Mucosa of rectum (tissue), 2 donors: ENCODE results near the gene LRTM2.

ENCODE experiments used
- H3K27ac ChIP-seq, 2 donors: one replicate each; pipeline ENCODE4 v1.7.0; 2013; ENCODE audit warnings: inconsistent platforms in 2 of 2, low read depth in 2 of 2, low read length in 2 of 2
- H3K27me3 ChIP-seq, 2 donors: one replicate each; pipeline ENCODE4 v1.7.0; 2013; ENCODE audit warnings: low read length in 2 of 2; ENCODE audit not compliant: control insufficient read depth in 2 of 2, insufficient read depth in 2 of 2
- H3K36me3 ChIP-seq, 2 donors: one replicate each; pipeline ENCODE4 v1.7.0; 2013; ENCODE audit warnings: low read length in 2 of 2; ENCODE audit not compliant: control insufficient read depth in 2 of 2, insufficient read depth in 2 of 2
- H3K4me1 ChIP-seq, 2 donors: one replicate each; pipeline ENCODE4 v1.7.0; 2013; ENCODE audit warnings: low read length in 2 of 2, mild to moderate bottlenecking in 1 of 2; ENCODE audit not compliant: control insufficient read depth in 2 of 2, insufficient read depth in 2 of 2
- H3K4me3 ChIP-seq, 2 donors: one replicate each; pipeline ENCODE4 v1.7.0; 2013; ENCODE audit warnings: low read length in 2 of 2
- H3K9ac ChIP-seq, 2 donors: one replicate each; pipeline ENCODE4 v1.7.0; 2013; ENCODE audit warnings: low read length in 2 of 2, low read depth in 1 of 2, mild to moderate bottlenecking in 1 of 2
- H3K9me3 ChIP-seq, 2 donors: one replicate each; pipeline ENCODE4 v1.7.0; 2013; ENCODE audit warnings: low read length in 2 of 2; ENCODE audit not compliant: control insufficient read depth in 2 of 2
- donor health status: healthy.
- donor health status: Normal muscosa, but diverticular disease.

The LRTM2 gene

DNA sequence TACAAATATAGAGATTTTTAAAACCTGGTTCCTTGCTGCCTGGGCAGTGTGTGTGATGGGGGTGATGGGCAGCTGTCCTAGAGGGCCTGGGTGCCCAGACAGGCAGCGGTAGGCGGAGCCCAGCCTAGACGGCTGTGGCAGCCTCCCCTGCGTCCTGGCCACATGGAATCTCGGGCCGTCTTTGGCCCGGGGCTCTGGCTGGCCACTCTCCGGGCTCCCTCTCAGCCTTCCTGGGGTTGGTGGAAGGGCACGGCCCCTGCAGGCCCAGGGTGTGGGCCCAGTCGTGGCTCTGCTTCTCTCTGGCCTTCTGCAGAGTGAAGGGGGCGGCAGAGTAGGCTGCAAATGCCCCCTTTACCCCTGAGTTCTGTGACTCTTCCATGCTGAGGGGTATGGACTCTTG is 2.3 kb downstream of the LRTM2 start:
- no peak overlapping the region for H3K27ac ChIP-seq
- no peaks in the 10 kb centered on the region for H3K36me3 ChIP-seq
- H3K9me3 ChIP-seq: no peaks in the 10 kb centered on the region
- H3K9ac ChIP-seq: no peak overlapping the region
- H3K27me3 ChIP-seq: peaks cover 20 to 30% of the 10 kb centered on the region in 2 donors
- H3K4me3 ChIP-seq: no peak overlapping the region
- H3K4me1 ChIP-seq: no peaks in the 10 kb centered on the region

DNA sequence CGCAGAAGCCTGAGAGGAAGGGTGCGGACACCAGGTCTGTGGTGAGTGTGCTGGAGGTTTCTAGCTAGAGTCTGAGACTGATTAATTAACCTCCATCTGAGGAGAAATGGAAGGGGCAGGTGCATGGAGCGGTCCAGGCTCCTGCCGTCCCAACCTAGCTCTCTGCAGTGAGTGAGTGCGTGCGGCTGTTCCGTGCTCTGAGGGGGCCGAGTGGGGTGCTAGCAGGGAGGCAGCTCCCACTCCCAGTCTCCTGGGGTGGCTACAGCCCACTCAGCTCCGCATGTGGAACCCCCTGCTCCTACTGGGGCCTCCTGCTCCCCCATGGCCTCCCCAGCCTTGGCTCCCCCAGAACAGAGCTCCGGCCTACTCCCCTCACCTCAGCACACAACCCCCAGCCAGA is 2.9 kb downstream of the LRTM2 start:
- Histone ChIP-seq H3K27me3 (peaks cover 20 to 30% of the 10 kb centered on the region in 2 donors), H3K27ac (no peak overlapping the region), H3K9me3 (no peaks in the 10 kb centered on the region), H3K4me3 (no peak overlapping the region), H3K36me3 (no peaks in the 10 kb centered on the region), H3K4me1 (no peaks in the 10 kb centered on the region), H3K9ac (no peak overlapping the region)

DNA sequence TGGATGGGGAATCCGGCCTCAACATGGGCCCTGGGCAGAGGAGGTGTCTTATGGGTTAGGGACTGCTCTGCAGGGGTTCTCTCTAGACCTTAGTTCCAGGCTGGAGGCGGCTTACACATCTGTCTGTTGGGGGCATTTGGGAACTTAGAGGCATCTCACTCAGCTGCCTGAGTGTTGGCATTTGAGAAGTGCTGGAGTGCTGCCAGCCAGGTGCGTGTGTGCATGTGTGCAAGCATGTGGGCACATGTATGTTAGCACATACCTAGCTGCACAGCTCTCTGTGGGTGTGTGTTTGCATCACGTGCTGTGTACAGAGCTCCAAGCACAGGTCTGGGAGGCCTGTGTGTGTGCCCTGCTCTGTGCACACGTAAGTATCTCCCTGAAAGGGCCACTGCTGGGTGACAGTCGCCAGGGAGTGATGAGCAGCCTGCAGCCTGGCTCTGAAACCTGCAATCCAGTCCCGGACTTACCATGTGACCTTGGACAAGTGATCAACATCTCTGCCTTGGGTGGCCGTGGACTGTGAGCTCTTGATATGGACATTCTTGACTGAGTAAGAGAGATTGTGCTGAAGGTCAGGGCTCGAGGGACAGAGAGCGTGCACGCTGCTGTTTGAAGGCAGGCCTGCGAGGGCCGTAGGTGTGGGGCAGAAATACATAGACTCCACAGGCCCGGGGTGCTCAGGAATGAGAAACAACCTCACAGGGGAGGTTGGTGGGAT is 5.2 kb downstream of the LRTM2 start:
- peaks cover 10 to 15% of the 10 kb centered on the region in 2 donors for H3K27me3 ChIP-seq
- H3K27ac ChIP-seq: no peak overlapping the region
- H3K9me3 ChIP-seq: no peaks in the 10 kb centered on the region
- H3K4me3 ChIP-seq: no peak overlapping the region
- no peaks in the 10 kb centered on the region for H3K4me1 ChIP-seq
- H3K36me3 ChIP-seq: no peaks in the 10 kb centered on the region
- no peak overlapping the region for H3K9ac ChIP-seq

GRCh38 chr12:1826401-1826800 is 6.0 kb downstream of the LRTM2 start:
- H3K36me3 ChIP-seq: no peaks in the 10 kb centered on the region
- peaks cover 9 to 10% of the 10 kb centered on the region in 2 donors for H3K27me3 ChIP-seq
- H3K9me3 ChIP-seq: no peaks in the 10 kb centered on the region
- no peak overlapping the region for H3K9ac ChIP-seq
- no peaks in the 10 kb centered on the region for H3K4me1 ChIP-seq
- H3K27ac ChIP-seq: no peak overlapping the region
- no peak overlapping the region for H3K4me3 ChIP-seq

DNA sequence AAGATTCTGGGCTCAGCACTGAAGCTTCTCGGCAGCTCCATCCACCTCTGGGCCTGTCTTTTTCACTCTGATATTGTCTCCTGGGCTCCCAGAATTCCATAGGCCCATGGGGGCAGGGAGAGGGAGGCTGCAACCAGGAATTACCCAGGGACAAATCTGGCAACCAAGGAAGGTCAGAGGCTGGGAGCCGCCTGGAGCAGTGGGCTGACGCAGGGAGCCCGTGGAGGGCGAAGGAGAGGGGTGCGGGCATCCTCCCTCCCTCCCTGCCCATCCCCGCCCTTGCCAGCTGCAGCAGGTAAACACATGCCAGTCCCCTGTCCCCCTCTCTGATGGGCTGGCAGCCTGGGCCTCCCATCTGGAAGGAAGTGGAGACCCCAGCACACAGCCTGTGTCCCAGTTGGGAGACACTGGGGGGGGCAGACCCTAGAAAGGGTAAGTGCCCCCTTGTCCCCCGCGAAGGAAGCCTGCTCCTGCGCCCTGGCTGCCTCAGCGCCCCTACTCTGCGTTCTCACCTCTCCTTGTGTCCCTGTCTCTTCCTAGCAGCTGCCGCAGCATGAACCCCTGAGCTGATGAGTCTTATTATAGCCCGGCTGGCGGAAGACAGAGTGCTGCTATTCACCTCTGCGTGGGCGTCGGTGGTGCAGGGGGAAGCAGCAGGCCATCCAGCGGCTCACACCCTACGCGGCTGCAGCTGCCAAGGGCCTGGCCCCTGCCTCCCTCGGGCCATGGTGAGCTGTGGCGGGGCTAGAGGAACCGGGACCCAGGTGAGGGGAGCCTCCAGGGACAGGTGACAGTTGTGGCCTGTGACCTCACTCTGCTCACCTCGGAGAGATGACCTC is 6.7 kb downstream of the LRTM2 start:
- no peak overlapping the region for H3K4me3 ChIP-seq
- H3K9me3 ChIP-seq: no peaks in the 10 kb centered on the region
- H3K4me1 ChIP-seq: no peaks in the 10 kb centered on the region
- H3K9ac ChIP-seq: no peak overlapping the region
- H3K27me3 ChIP-seq: peaks cover 3 to 9% of the 10 kb centered on the region in 2 donors
- H3K27ac ChIP-seq: no peak overlapping the region
- H3K36me3 ChIP-seq: no peaks in the 10 kb centered on the region

DNA sequence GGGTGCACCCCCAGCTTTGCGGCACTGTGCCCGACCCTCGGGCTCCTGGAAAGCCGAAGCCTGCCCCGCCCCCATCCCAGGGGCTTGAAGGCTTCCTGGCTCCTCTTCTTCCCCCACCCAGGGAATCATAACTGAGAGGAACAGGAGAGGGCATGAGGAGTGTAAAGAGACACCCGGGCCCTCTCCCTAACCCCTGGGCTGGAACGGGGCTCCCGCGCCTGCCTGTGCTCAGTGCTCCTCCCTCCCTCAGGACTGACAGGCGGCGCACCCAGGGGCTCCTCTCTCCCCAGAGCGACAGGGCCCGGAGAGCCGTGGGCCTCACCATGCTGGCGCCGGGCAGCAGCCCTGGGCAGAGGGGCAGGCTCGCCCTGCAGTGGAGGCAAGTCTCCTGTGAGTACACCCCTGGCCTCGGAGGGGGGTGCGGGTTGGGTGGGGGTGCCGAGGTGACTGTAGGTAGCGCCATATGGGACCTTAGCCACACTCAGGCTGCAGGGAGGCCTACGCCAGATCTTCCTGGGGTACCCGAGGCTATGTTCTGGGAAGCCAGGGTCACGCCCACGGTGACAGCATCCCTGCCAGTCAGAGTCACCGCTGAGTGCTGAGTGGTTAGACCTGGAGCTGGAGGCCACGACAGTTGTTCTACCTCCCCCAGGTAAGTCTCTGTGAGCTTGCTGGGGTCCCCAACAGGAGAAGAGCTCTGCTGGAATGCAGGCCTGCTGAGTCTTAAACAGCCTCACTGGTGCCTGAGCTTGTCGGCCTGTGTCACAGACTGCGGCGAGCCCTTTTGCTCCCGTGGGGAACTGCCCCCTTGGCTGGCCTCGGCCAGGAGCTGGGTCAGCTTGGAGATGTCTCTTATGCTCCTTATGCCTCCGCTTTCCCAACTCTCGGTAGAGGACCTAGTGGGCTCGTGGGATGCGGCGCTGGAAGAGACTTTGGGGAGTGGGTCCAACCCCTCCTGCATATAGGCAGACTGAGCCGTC is 7.8 kb downstream of the LRTM2 start:
- Histone ChIP-seq H3K4me1 (no peaks in the 10 kb centered on the region), H3K27ac (no peak overlapping the region), H3K9me3 (no peaks in the 10 kb centered on the region), H3K36me3 (no peaks in the 10 kb centered on the region), H3K27me3 (peaks cover 0 to 6% of the 10 kb centered on the region in 2 donors), H3K9ac (no peak overlapping the region), H3K4me3 (no peak overlapping the region)

DNA sequence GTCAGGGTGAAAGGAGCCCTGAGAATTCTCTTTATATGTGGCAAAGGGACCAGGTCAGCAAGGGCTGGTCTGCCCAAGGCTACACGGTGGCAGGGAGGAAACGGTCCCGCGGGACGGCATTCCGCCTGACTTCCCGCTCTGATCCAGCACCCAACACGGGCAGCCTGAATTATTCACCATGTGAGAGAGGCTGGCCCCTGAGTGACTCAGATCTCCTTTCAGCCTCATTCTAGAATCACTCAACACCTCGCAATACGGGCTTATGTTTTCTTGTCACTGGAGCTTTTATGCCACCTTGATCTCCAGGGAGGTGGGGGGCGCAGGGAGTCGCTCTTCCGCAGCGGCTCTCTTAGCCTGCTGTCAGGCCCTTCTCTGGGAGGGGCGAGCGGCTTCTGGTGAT is 8.5 kb downstream of the LRTM2 start:
- Histone ChIP-seq H3K4me3 (no peak overlapping the region), H3K27me3 (peaks cover 0 to 6% of the 10 kb centered on the region in 2 donors), H3K36me3 (no peaks in the 10 kb centered on the region), H3K27ac (no peak overlapping the region), H3K9ac (no peak overlapping the region), H3K9me3 (no peaks in the 10 kb centered on the region), H3K4me1 (no peaks in the 10 kb centered on the region)

DNA sequence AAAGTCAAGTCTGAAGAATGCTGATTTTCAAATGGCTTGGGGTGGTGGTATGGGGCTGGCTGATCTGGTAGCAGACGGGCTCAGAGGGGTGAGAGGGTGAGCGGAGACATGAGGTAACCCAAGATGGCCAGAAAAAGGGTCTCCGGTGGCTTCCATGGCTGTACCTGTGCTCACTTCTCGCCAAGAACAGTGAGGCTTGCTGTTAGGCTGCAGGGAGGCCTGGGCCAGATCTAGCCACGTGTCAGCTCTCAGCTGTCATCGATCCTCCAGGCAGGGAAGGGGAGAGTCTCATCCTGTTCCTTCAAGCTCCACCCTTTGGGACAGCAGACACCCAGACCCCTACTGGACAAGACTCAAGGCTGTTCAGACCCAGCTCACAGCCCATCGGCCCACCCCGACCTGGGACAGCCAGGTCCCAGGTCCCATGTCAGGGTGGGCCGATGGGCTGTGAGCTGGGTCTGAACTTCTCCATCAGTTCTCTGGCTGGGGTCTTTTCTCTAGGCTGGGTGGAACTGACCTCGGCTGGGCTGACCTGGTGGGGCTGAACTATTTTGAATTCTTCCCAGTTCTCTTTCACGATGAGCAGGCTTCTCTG is 9.0 kb downstream of the LRTM2 start:
- no peak overlapping the region for H3K9ac ChIP-seq
- H3K27ac ChIP-seq: no peak overlapping the region
- H3K36me3 ChIP-seq: no peaks in the 10 kb centered on the region
- no peaks in the 10 kb centered on the region for H3K4me1 ChIP-seq
- H3K27me3 ChIP-seq: peaks cover 0 to 6% of the 10 kb centered on the region in 2 donors
- no peaks in the 10 kb centered on the region for H3K9me3 ChIP-seq
- no peak overlapping the region for H3K4me3 ChIP-seq

GRCh38 chr12:1830401-1830845 is 10.1 kb downstream of the LRTM2 start:
- no peak overlapping the region for H3K27ac ChIP-seq
- H3K4me3 ChIP-seq: no peak overlapping the region
- H3K9ac ChIP-seq: no peak overlapping the region
- H3K9me3 ChIP-seq: no peaks in the 10 kb centered on the region
- H3K4me1 ChIP-seq: no peaks in the 10 kb centered on the region
- H3K36me3 ChIP-seq: no peaks in the 10 kb centered on the region
- H3K27me3 ChIP-seq: peaks cover 0 to 6% of the 10 kb centered on the region in 2 donors
